ENCODE measurements around the gene KIF2C. TPM values are rescaled to one million over a fixed set of nuclear protein-coding genes. Genes with fewer than 3 reads are reported as not detected.

Gene KIF2C
- total RNA-seq, 2 experiments from 2014 or later, result 140 to 159 TPM

GRCh38 chr1:44723064-44723463 lies 16.6 kb upstream of the KIF2C start:
- Histone ChIP-seq H3K36me3 (ENCODE audit: insufficient read depth, low read length) (no peaks in the 10 kb centered on the region), H3K9me2 (ENCODE audit: insufficient read depth, low read length) (no peaks in the 10 kb centered on the region), H3K9me3 (ENCODE audit: low read length) (no peaks in the 10 kb centered on the region), H4K20me1 (ENCODE audit: insufficient read depth, low read length) (no peaks in the 10 kb centered on the region), H3K27ac (ENCODE audit: low read depth, low read length, poor library complexity, severe bottlenecking) (peak overlapping the region; percentile 89), H3K4me1 (ENCODE audit: insufficient read depth, low read length, poor library complexity, severe bottlenecking) (peaks cover 58% of the 10 kb centered on the region), H3K79me2 (ENCODE audit: insufficient read depth, low read depth, low read length) (no peaks in the 10 kb centered on the region), H2AFZ (ENCODE audit: low read length) (peak overlapping the region; percentile 30; the same call in 1 of the 2 replicates), H3K4me3 (ENCODE audit: low read depth, low read length, poor library complexity, severe bottlenecking) (peak overlapping the region; percentile 22), H3K4me2 (ENCODE audit: low read length) (peak overlapping the region; percentile 60)
- intact Hi-C loops (cut with micrococcal nuclease; ENCODE audit: unreplicated experiment), result loop anchor here (5.0 kb wide), 1 partner anchor 579 kb away; no protein-coding TSS in a partner anchor
- ChIA-PET POLR2A (interaction anchor here (1.3 to 4.8 kb wide), 9 partner anchors 8 to 580 kb away, joined by 7 to 147 read pairs (median 28); partner anchors contain the start of genes KIF2C, RNU5D-1 and RPS8), CTCF (ENCODE audit: unreplicated experiment) (interaction anchor here (2.0 kb wide), 1 partner anchor 11 kb away, joined by 9 read pairs; no protein-coding TSS in a partner anchor)
- DNase-seq (ENCODE audit: low spot score), result no peak
- BruUV-seq (replicated peaks), result no TSS peak
- TF ChIP-seq EZH2phosphoT487 (IDR thresholded peaks at IDR 0.05; ENCODE audit: borderline replicate concordance, low read depth, low read length) (no peak), CTCF (conservative IDR thresholded peaks at IDR 0.05; ENCODE audit: low read length) (no peak)

- ChIA-PET POLR2A (interaction anchor here (1.3 to 4.8 kb wide), 6 partner anchors 8 to 580 kb away, joined by 7 to 147 read pairs (median 68); partner anchors contain the start of gene RNU5D-1), CTCF (ENCODE audit: unreplicated experiment) (interaction anchor here (0.6 kb wide), 1 partner anchor 12 kb away, joined by 10 read pairs; no protein-coding TSS in a partner anchor)
- TF ChIP-seq EZH2phosphoT487 (IDR thresholded peaks at IDR 0.05; ENCODE audit: borderline replicate concordance, low read depth, low read length) (no peak), CTCF (conservative IDR thresholded peaks at IDR 0.05; ENCODE audit: low read length) (no peak)
- no peaks in the 10 kb centered on the region for H3K9me2 ChIP-seq (ENCODE audit: insufficient read depth, low read length)
- H3K79me2 ChIP-seq (ENCODE audit: insufficient read depth, low read depth, low read length), result no peaks in the 10 kb centered on the region
- H2AFZ ChIP-seq (ENCODE audit: low read length), result peak overlapping the region; percentile 30; the same call in 1 of the 2 replicates
- H3K27ac ChIP-seq (ENCODE audit: low read depth, low read length, poor library complexity, severe bottlenecking), result peak overlapping the region; percentile 89
- peaks cover 56% of the 10 kb centered on the region for H3K4me1 ChIP-seq (ENCODE audit: insufficient read depth, low read length, poor library complexity, severe bottlenecking)
- H3K9me3 ChIP-seq (ENCODE audit: low read length), result no peaks in the 10 kb centered on the region
- intact Hi-C loops (cut with micrococcal nuclease; ENCODE audit: unreplicated experiment), result loop anchor here (5.0 kb wide), 1 partner anchor 579 kb away; no protein-coding TSS in a partner anchor
- peak; percentile 84 for DNase-seq (ENCODE audit: low spot score)
- no TSS peak for BruUV-seq (replicated peaks)
- no peaks in the 10 kb centered on the region for H4K20me1 ChIP-seq (ENCODE audit: insufficient read depth, low read length)
- H3K4me3 ChIP-seq (ENCODE audit: low read depth, low read length, poor library complexity, severe bottlenecking), result peak overlapping the region; percentile 22
- peak overlapping the region; percentile 60 for H3K4me2 ChIP-seq (ENCODE audit: low read length)
- no peaks in the 10 kb centered on the region for H3K36me3 ChIP-seq (ENCODE audit: insufficient read depth, low read length)
Measured at GRCh38 chr1:44723496-44724295, 15.9 kb upstream of the KIF2C start.

All from OCI-LY7 (cell line).